GM23248 (cell line): ENCODE measurements around the gene TNKS2.

Experiments used
- EZH2 ChIP-seq: fragments of 200-600 bp; sonication (generic); IDR thresholded peaks from 2 replicates; pipeline ENCODE4 v1.6.1; 2018; ENCODE audit warnings: antibody characterized with exemption, mild to moderate bottlenecking; ENCODE audit not compliant: insufficient read depth, poor library complexity, severe bottlenecking
- EZH2phosphoT487 ChIP-seq: fragments of 200-600 bp; sonication (generic); IDR thresholded peaks from 2 replicates; pipeline ENCODE4 v1.6.1; 2018; ENCODE audit warnings: antibody characterized with exemption, moderate library complexity, mild to moderate bottlenecking, low read depth; ENCODE audit not compliant: insufficient read depth

GRCh38 chr10:91820144-91820543 is 21.9 kb downstream of the TNKS2 start:
- no peak for TF ChIP-seq EZH2
- no peak for TF ChIP-seq EZH2phosphoT487
